H9 (cell line): ENCODE measurements around the gene NOVA2. TPM values are rescaled to one million over a fixed set of nuclear protein-coding genes. Genes with fewer than 3 reads are reported as not detected.

Source experiments
- DNase-seq: peaks from one replicate; pipeline ENCODE4 v3.0.0-alpha.2; 2017
- H2AFZ ChIP-seq: one replicate; pipeline ENCODE4 v1.6.1; 2013; ENCODE audit warnings: mild to moderate bottlenecking, low read length, control low read depth, moderate library complexity
- H2AK5ac ChIP-seq: 2 replicates; pipeline ENCODE4 v1.6.1; 2013; ENCODE audit warnings: low read length, control low read depth, mixed read lengths; ENCODE audit not compliant: insufficient read length
- H2BK120ac ChIP-seq: one replicate; pipeline ENCODE4 v1.6.1; 2013; ENCODE audit warnings: low read depth, mild to moderate bottlenecking, low read length, control low read depth, inconsistent platforms; ENCODE audit not compliant: poor library complexity, severe bottlenecking
- H2BK12ac ChIP-seq: 2 replicates; pipeline ENCODE4 v1.6.1; 2013; ENCODE audit warnings: low read length, control low read depth, mixed read lengths, low read depth; ENCODE audit not compliant: insufficient read length
- H2BK15ac ChIP-seq: 2 replicates; pipeline ENCODE4 v1.6.1; 2013; ENCODE audit warnings: low read depth, low read length, control low read depth
- H2BK20ac ChIP-seq: one replicate; pipeline ENCODE4 v1.6.1; 2013; ENCODE audit warnings: low read depth, mild to moderate bottlenecking, low read length, control low read depth, inconsistent platforms; ENCODE audit not compliant: poor library complexity, severe bottlenecking
- H2BK5ac ChIP-seq: 2 replicates; pipeline ENCODE4 v1.6.1; 2013; ENCODE audit warnings: low read length, control low read depth, mixed read lengths; ENCODE audit not compliant: insufficient read length
- H3K14ac ChIP-seq: 2 replicates; pipeline ENCODE4 v1.6.1; 2013; ENCODE audit warnings: low read length, control low read depth; ENCODE audit not compliant: insufficient read depth
- H3K18ac ChIP-seq: 2 replicates; pipeline ENCODE4 v1.6.1; 2013; ENCODE audit warnings: low read depth, mild to moderate bottlenecking, mixed read lengths, low read length, control low read depth; ENCODE audit not compliant: insufficient read length
- H3K23ac ChIP-seq: 2 replicates; pipeline ENCODE4 v1.6.1; 2013; ENCODE audit warnings: low read length, control low read depth, mixed read lengths, low read depth; ENCODE audit not compliant: insufficient read length
- H3K23me2 ChIP-seq: 2 replicates; pipeline ENCODE4 v1.6.1; 2013; ENCODE audit warnings: low read depth, mild to moderate bottlenecking, mixed read lengths, low read length, control low read depth; ENCODE audit not compliant: insufficient read length, poor library complexity, severe bottlenecking
- H3K27ac ChIP-seq: 2 replicates; pipeline ENCODE4 v1.5.1; 2013; ENCODE audit warnings: low read length, control low read depth, mixed read lengths, low read depth; ENCODE audit not compliant: insufficient read length
- H3K27me3 ChIP-seq: 2 replicates; pipeline ENCODE4 v1.6.1; 2013; ENCODE audit warnings: low read length, control low read depth, inconsistent platforms; ENCODE audit not compliant: insufficient read depth
- H3K4ac ChIP-seq: 2 replicates; pipeline ENCODE4 v1.6.1; 2013; ENCODE audit warnings: low read depth, mild to moderate bottlenecking, control low read depth, inconsistent platforms, low read length, moderate library complexity
- H3K4me1 ChIP-seq: 2 replicates; pipeline ENCODE4 v1.6.1; 2013; ENCODE audit warnings: low read length, control low read depth, inconsistent platforms; ENCODE audit not compliant: insufficient read depth
- H3K4me2 ChIP-seq: 2 replicates; pipeline ENCODE4 v1.6.1; 2013; ENCODE audit warnings: low read length, control low read depth, mixed read lengths; ENCODE audit not compliant: insufficient read length, insufficient read depth
- H3K56ac ChIP-seq: 2 replicates; pipeline ENCODE4 v1.6.1; 2013; ENCODE audit warnings: low read depth, mild to moderate bottlenecking, mixed read lengths, low read length, control low read depth; ENCODE audit not compliant: insufficient read length
- H3K79me1 ChIP-seq: 2 replicates; pipeline ENCODE4 v1.6.1; 2013; ENCODE audit warnings: low read depth, mild to moderate bottlenecking, moderate library complexity, low read length, control low read depth, inconsistent platforms; ENCODE audit not compliant: insufficient read depth, poor library complexity, severe bottlenecking
- H3K79me2 ChIP-seq: 2 replicates; pipeline ENCODE4 v1.6.1; 2013; ENCODE audit warnings: low read length, control low read depth, inconsistent platforms; ENCODE audit not compliant: insufficient read depth
- H3K9ac ChIP-seq: 2 replicates; pipeline ENCODE4 v1.6.1; 2013; ENCODE audit warnings: low read length, control low read depth, mixed read lengths; ENCODE audit not compliant: insufficient read length; ENCODE audit errors: extremely low read depth
- H3K9me3 ChIP-seq: one replicate; pipeline ENCODE4 v1.6.1; 2013; ENCODE audit warnings: low read depth, low read length, inconsistent platforms; ENCODE audit not compliant: control insufficient read depth
- H3T11ph ChIP-seq: one replicate; pipeline ENCODE4 v1.6.1; 2013; ENCODE audit warnings: mild to moderate bottlenecking, low read length, control low read depth, inconsistent platforms
- H4K20me1 ChIP-seq: one replicate; pipeline ENCODE4 v1.6.1; 2013; ENCODE audit not compliant: control insufficient read depth, insufficient read length, insufficient read depth
- H4K5ac ChIP-seq: 2 replicates; pipeline ENCODE4 v1.6.1; 2013; ENCODE audit warnings: low read depth, mild to moderate bottlenecking, mixed read lengths, low read length, control low read depth; ENCODE audit not compliant: insufficient read length
- H4K8ac ChIP-seq: replicated peaks from 2 replicates; pipeline ENCODE4 v1.6.1; 2013; ENCODE audit warnings: low read length, control low read depth, mixed read lengths, low read depth; ENCODE audit not compliant: insufficient read length
- H4K91ac ChIP-seq: 2 replicates; pipeline ENCODE4 v1.6.1; 2013; ENCODE audit warnings: low read depth, mild to moderate bottlenecking, moderate library complexity, mixed read lengths, low read length, control low read depth; ENCODE audit not compliant: insufficient read length
- H3K27ac Mint-ChIP-seq, 3 experiments: 2 replicates in 2 of 3; 3 replicates in 1 of 3; pipeline ENCODE4 v1.8.0; 2020 to 2021; ENCODE audit warnings: mixed read lengths in 3 of 3, mild to moderate bottlenecking in 1 of 3, moderate library complexity in 1 of 3
- H3K27me3 Mint-ChIP-seq: 2 replicates; pipeline ENCODE4 v1.8.0; 2021; ENCODE audit warnings: low read depth, mild to moderate bottlenecking, moderate library complexity, mixed read lengths
- H3K36me3 Mint-ChIP-seq, 3 experiments: 2 replicates in 2 of 3; 3 replicates in 1 of 3; pipeline ENCODE4 v1.8.0; 2020 to 2021; ENCODE audit warnings: low read depth in 3 of 3, mixed read lengths in 3 of 3; ENCODE audit not compliant: insufficient read depth in 1 of 3
- H3K4me1 Mint-ChIP-seq, 2 experiments: 2 replicates each; pipeline ENCODE4 v1.8.0; 2020; ENCODE audit warnings: mixed read lengths in 2 of 2
- H3K4me3 Mint-ChIP-seq, 2 experiments: 2 replicates in 1 of 2; 3 replicates in 1 of 2; pipeline ENCODE4 v1.8.0; 2020 to 2021; ENCODE audit warnings: mild to moderate bottlenecking in 2 of 2, mixed read lengths in 2 of 2, moderate library complexity in 1 of 2
- H3K9me3 Mint-ChIP-seq, 2 experiments: 2 replicates in 1 of 2; 3 replicates in 1 of 2; pipeline ENCODE4 v1.8.0; 2020; ENCODE audit warnings: mild to moderate bottlenecking in 2 of 2, mixed read lengths in 2 of 2, moderate library complexity in 1 of 2
- CTCF ChIP-seq: fragments of 200-600 bp; sonication (generic); conservative IDR thresholded peaks from 3 replicates; pipeline ENCODE4 v1.8.0; 2021; ENCODE audit warnings: antibody characterized with exemption, mild to moderate bottlenecking
- WGBS: extraction: QIAGEN DNeasy Blood & Tissue Kit; methylation state at CpG from one replicate; pipeline ENCODE4 v1.1.7; 2013; ENCODE audit warnings: missing lambda C conversion rate, low lambda C conversion rate, mixed read lengths; ENCODE audit not compliant: insufficient read length; ENCODE audit errors: extremely low coverage; 5-methylcytosine and 5-hydroxymethylcytosine counted together
- total RNA-seq: library from RNA; stranded (reverse); gene quantifications from 2 replicates; pipeline ENCODE4 v1.2.1, GENCODE V29; 2021

Gene NOVA2
- total RNA-seq, 1 experiment from 2014 or later, result 8.8 TPM

GRCh38 chr19:45934551-45935230 is 39.0 kb downstream of the NOVA2 start:
- H3K79me1 ChIP-seq, result no peaks in the 10 kb centered on the region
- no peak overlapping the region for H3K4me3 Mint-ChIP-seq
- H3K18ac ChIP-seq, result no peak overlapping the region
- H3K23ac ChIP-seq, result no peak overlapping the region
- peaks cover 7 to 34% of the 10 kb centered on the region in 2 experiments; a peak in 3 of 4 replicates for H3K4me1 Mint-ChIP-seq
- no peak overlapping the region for H3K4ac ChIP-seq
- no peaks in the 10 kb centered on the region for H3K9me3 ChIP-seq
- no peak overlapping the region for H3K27ac ChIP-seq
- H2BK12ac ChIP-seq, result no peak overlapping the region
- no peak overlapping the region for H3T11ph ChIP-seq
- no peak overlapping the region for H2BK15ac ChIP-seq
- no peak overlapping the region for H3K27ac Mint-ChIP-seq
- DNase-seq, result no peak
- H3K4me1 ChIP-seq, result no peaks in the 10 kb centered on the region
- H2BK20ac ChIP-seq, result no peak overlapping the region
- TF ChIP-seq CTCF, result no peak
- H3K56ac ChIP-seq, result no peak overlapping the region
- H3K4me2 ChIP-seq, result no peak overlapping the region
- no peak overlapping the region for H3K14ac ChIP-seq
- H2BK5ac ChIP-seq, result no peak overlapping the region
- H4K8ac ChIP-seq, result no peak overlapping the region
- no peaks in the 10 kb centered on the region for H3K23me2 ChIP-seq
- no peaks in the 10 kb centered on the region; a peak in 1 of 5 replicates for H3K9me3 Mint-ChIP-seq
- peaks cover 56% of the 10 kb centered on the region for H3K27me3 Mint-ChIP-seq
- no peak overlapping the region for H4K91ac ChIP-seq
- H3K9ac ChIP-seq, result no peak overlapping the region
- H3K36me3 Mint-ChIP-seq, result peaks cover 0 to 5% (median 0%) of the 10 kb centered on the region in 3 experiments; a peak in 2 of 7 replicates
- no peak overlapping the region for H4K5ac ChIP-seq
- H2AK5ac ChIP-seq, result no peak overlapping the region
- H4K20me1 ChIP-seq, result no peaks in the 10 kb centered on the region
- no peaks in the 10 kb centered on the region for H3K79me2 ChIP-seq
- H3K27me3 ChIP-seq, result no peaks in the 10 kb centered on the region
- WGBS, result no CpG with 5 or more reads among the region's 19 CpGs
- H2AFZ ChIP-seq, result no peak overlapping the region
- no peak overlapping the region for H2BK120ac ChIP-seq
